GM08714 (cell line): ENCODE data around the gene TEAD2.
"Not testable (repeated sequence)": the region's sequence is repeated elsewhere in the genome, so short reads cannot be mapped to it uniquely, and the experiment has no call there.

Experiments used
- H3K4me3 ChIP-seq: fragments of 200-500 bp; sonication (Bioruptor generic); 2 replicates; pipeline ENCODE4 v1.5.1; 2014; ENCODE audit warnings: mild to moderate bottlenecking, low read length, inconsistent platforms
- ZNF274 ChIP-seq: IDR thresholded peaks from 2 replicates; pipeline ENCODE4 v1.6.1; 2012; ENCODE audit warnings: mild to moderate bottlenecking, low read depth, low read length

Gene TEAD2

DNA sequence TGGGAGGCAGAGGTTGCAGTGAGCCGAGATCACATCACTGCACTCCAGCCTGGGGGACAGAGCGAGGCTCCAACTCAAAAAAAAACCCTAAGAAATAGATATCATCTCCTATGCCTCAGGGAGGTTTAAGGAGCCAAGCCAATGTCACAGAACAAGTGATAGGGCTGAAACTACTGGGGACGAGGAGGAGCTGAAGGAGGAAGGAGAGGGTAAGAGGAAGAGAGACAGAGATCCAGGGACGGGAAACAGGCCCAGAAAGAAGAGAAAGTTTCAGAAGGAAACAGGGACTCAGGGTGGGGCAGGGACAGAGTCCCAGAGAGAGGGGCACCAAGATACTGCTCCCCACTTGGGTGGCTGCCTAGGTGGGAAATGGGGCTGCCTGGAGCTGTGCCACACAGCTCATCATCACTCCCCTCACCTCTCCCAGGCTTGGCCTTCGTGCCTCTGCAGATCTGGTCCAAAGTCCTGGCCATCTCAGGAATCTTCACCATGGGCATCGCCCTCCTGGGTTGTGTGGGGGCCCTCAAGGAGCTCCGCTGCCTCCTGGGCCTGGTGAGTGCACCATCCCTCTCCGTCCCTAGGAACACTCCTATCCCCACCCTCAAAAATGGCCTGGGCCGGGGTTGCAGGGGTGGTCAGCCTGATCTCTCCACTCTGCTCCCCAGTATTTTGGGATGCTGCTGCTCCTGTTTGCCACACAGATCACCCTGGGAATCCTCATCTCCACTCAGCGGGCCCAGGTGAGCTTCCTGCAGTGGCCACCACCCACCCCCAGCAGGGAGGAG, 25.5 kb downstream of the TEAD2 start:
- no peak for TF ChIP-seq ZNF274
- peak overlapping the region; percentile 67; the same call in 1 of the 2 replicates for H3K4me3 ChIP-seq

DNA sequence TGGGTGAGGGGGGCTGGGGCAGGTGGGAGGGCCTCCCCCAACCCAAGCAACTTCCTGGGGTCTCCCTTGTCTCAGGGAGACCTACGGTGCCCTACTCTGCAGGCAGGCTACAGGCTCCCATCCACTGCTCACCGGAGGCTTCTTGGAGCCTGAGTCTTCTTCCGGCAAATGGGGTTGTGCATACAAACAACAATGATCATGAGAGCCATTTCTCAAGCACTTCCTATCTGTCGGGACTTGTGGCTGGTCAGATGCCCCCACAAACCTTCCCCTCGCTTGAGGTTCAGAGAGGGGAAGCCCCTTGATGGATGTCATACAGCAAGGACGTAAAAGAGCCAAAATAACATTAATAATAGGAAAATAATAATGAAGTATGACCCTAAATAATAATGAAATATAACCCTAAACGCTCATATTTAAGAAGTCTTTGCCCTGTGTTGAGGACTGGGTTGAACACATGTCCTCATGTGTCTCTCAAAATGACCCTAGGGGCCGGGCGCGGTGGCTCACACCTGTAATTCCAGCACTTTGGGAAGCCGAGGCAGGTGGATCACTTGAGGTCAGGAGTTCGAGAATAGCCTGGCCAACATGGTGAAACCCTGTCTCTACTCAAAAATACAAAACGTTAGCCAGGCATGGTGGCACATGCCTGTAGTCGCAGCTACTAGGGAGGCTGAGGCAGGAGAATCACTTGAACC, 26.3 kb downstream of the TEAD2 start:
- H3K4me3 ChIP-seq, result peak overlapping the region; percentile 67
- no peak for TF ChIP-seq ZNF274

DNA sequence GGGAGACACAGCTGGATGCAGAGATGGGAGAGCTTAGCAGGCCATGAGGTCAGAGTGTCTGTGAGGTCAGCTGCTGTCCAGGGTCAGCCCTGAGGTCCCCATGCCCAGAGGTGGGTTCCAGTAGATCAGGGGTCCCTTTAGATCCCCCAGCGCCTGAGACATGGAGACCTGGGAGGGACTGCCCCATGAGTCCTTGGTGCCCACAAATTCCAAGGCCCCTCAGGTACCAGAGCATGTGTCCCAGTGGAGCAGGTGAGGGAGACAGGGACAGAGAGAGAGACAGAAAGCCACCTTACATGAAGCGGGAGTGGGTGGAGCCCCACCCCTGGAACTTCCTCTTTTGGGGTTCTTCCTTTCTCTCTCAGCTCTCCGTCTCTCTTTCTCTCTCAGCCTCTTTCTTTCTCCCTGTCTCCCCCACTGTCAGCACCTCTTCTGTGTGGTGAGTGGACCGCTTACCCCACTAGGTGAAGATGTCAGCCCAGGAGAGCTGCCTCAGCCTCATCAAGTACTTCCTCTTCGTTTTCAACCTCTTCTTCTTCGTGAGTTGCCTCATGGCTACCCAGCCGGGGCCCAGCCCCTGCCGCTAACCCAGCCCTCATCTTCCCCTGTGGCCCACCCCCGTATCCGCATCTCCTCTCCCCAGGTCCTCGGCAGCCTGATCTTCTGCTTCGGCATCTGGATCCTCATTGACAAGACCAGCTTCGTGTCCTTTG, 27.0 kb downstream of the TEAD2 start, which contains the start of gene CD37:
Gene CD37, plus strand, starts transcription at position 336 of the 713 bp plus-strand sequence. Its CDS starts 135 bp downstream, at position 471.
- no peak for TF ChIP-seq ZNF274
- H3K4me3 ChIP-seq, result peak within 1 kb of the TSS; percentile 67

DNA sequence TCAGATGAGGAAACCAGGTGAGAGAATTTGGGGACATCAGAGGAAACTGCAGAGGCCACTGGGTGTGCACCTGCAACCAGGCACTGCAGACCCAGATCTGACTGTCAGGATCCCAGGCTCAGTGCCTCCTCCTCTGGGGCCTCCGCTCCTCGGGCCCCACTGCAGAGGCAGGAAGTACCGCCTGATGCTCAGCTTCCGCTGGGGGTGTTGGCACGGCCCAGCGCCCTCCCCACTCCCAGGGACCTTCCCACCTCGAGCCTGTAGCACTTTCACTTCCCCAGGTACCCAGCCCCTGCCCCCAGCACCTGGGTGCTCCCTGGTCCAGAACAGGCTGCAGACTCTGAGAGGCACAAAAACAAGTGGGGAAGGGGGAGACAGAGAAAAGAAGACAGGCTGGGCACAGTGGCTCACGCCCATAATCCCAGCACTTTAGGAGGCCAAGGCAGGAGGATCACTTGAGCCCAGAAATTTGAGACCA, 28.4 kb downstream of the TEAD2 start:
- no peak for TF ChIP-seq ZNF274
- H3K4me3 ChIP-seq, result peak overlapping the region; percentile 11; the same call in 1 of the 2 replicates

DNA sequence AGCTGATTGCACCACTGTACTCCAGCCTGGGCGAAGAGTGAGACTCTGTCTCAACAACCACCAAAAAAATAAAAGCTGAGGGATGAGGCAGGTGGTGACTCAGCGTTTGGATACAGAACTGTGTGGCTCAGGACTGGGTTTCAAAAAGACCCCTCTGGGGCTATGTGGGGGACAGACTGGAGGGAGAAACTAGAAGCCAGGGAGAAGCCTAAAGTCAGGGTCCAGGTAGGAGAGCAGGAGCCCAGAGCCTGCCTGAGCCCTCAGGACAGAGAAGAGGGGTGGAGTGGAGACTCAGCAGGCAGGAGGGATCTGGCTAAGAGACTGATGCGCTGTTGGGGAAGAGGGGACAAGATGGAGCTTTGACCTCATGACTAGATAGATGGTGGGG, 28.8 kb downstream of the TEAD2 start:
- TF ChIP-seq ZNF274, result no peak
- peak overlapping the region; percentile 11; the same call in 1 of the 2 replicates for H3K4me3 ChIP-seq

DNA sequence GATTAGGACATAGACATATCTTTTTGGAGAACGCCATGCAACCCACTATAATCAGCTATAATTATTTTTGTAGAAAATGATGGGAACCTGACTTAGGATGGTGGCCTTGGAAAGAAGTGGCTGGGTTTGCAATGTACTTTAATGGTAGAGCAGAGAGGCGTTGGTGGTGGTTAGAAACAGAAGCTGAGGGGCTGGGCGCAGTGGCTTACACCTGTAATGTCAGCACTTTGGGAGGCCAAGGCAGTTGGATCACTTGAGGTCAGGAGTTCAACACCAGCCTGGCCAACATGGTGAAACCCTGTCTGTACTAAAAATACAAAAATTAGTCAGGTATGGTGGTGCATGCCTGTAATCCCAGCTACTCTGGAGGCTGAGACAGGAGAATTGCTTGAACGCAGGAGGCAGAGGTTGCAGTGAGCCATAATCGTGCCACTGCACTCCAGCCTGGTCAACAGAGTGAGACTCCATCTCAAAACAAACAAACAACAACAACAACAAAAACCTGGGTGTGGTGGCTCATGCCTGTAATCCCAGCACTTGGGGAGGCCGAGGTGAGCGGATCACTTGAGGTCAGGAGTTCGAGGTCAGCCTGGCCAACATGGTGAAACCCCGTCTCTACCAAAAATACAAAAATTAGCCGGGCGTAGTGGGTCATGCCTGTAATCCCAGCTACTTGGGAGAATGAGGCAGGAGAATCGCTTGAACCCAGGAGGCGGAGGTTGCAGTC, 29.4 kb downstream of the TEAD2 start:
- not testable (repeated sequence) for H3K4me3 ChIP-seq

DNA sequence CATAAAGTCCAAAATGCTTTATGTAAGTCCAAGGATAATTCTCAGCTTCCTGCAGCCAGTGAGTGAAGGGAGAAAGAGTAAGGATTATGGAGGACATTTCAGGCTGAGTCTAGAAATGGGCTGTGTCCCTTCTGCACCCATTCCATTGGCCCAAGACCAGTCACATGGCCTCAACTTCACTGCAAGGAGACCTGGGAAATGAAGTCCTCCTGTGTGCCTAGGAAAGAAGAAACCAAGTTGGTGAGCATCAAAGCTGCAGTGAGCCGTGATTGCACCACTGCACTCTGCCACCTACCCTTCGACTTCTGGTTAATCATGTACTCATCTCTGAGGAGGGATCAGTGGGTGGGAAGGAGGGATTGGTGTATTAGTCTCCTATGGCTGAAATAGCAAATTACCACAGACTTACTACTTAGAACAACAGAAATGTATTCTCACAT, 30.6 kb downstream of the TEAD2 start:
- TF ChIP-seq ZNF274, result no peak
- H3K4me3 ChIP-seq, result no peak overlapping the region

DNA sequence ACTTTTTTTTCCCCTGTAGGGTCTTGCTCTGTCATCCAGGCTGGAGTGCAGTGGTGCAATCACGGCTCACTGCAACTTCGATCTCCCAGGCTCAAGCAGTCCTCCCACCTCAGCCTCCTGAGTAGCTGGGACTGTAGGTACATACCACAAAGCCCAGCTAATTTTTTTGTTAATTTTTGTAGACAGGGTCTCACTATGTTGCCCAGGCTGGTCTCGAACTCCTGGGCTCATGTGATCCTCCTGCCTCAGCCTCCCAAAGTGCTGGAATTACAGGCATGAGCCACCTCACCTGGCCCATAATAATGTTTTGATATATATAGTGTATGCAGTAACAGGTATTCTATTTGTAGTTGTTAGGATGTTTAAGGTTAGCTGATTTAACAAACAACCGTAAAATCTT, 31.0 kb downstream of the TEAD2 start:
- not testable (repeated sequence) for H3K4me3 ChIP-seq

DNA sequence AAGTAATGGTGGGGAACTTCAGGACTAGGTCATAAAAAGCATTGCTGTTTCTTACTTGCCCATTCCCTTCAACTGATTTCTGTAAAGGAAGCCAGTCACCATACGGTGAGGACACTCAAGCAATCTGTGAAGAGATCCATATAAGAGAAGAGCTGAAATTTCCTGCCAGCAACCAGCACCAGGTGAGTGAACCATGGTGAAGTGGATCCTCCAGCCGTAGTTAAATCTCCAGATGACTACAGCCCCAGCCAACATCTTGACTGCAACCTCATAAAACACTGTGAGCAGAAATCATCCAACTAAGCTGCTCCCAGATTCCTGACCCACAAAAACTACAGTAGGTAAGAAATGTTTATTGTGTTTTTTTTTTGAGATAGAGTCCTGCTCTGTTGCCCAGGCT, 33.5 kb downstream of the TEAD2 start:
- H3K4me3 ChIP-seq, result no peak overlapping the region
- no peak for TF ChIP-seq ZNF274

DNA sequence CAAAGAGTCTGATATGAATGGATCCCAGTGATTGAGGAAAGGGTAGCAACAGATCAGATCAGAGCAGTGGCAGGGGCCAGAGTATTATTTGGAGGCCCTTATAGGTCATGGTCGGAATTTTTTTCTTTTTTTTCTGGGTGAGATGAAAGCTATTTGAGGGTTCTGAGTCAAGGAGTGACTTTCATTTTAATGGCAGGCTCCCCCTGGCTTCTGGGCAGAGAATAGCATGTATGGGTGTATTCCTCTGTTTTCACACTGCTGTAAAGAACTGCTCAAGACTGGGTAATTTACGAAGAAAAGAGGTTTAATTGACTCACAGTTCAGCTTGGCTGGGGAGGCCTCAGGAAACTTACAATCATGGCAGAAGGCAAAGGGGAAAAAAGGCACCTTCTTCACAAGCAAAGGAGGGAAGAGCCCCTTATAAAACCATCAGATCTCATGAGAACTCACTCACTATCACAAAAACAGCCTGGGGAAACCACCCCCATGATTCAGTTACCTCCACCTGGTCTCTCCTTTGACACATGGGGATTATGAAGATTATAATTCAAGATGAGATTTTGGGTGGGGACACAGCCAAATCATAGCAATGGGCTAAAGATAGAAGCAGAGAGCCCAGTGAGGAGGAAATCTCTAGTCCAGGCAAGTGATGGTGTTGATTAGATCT, 34.2 kb downstream of the TEAD2 start:
- no peak for TF ChIP-seq ZNF274

DNA sequence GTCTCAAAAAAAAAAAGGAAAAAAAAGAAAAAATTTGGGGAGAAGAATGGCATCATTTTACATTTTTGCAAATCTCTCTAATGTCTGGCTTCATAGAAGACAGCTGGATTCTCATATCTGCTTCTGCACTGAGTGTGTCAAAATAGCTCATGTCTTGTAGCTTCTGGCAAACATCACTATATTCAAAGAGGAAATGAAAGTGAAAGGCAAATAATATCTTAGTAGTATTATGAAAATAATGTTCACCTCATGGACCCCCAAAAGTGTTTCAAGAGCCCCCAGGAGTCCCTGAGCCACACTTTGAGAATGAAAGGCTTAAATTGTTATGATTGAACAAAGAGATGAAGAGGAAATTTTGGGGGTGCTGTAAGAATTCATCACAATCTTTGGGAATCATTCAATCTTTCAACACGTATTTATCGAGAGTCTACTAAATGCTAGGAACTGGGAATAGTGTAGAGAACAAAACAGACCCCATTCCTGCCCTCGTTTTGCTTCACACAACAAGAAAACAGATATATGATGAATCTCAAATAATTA, 36.0 kb downstream of the TEAD2 start:
- H3K4me3 ChIP-seq, result no peak overlapping the region
- no peak for TF ChIP-seq ZNF274

More for the DNA sequence above, 34.2 kb downstream of the TEAD2 start:
- H3K4me3 ChIP-seq, result no peak overlapping the region

DNA sequence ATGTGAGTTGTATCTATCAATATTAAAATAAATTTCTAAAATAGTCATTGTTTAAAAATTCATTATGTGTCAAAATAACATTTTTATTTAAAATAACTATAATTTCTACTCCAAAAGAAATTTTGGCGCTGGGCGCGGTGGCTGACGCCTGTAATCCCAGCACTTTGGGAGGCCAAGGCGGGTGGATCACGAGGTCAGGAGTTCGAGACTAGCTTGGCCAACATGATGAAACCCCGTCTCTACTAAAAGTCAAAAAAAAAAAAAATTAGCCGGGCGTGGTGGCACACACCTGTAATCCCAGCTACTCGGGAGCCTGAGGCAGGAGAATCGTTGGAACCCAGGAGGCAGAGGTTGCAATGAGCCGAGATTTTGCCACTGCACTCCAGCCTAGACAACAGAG, 36.5 kb downstream of the TEAD2 start:
- not testable (repeated sequence) for H3K4me3 ChIP-seq
